Measurements from ENCODE around the gene AOC2.
"Not testable (repeated sequence)": the region's sequence is repeated elsewhere in the genome, so short reads cannot be mapped to it uniquely, and the experiment has no call there.

Gene AOC2

DNA sequence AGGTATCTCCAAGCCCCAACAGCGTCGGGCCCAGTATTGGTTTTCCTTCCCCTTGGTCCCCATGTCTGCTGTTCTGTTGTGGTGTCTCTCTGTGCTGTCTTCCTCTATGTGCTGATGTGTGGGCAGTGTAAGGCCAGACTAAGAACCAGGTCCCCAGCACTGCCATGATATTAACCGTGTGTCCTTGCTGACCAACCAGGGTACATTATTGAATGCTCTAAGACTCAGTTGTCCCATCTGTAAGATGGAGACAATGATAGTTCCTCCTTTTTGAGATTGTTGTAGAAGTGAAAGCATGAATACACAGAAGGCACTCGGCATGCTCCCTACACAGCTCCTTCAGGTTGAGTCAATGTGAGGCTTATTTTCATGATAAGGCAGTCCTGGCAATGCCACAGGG, 27.3 kb downstream of the AOC2 start:
- Histone ChIP-seq H3K4me3 (ENCODE audit: severe bottlenecking) (no peak overlapping the region), H3K27me3 (ENCODE audit: insufficient read depth, poor library complexity, severe bottlenecking) (no peaks in the 10 kb centered on the region), H3K9me3 (ENCODE audit: severe bottlenecking) (peaks cover 5% of the 10 kb centered on the region), H3K27ac (ENCODE audit: poor library complexity, severe bottlenecking) (no peak overlapping the region), H3K4me1 (ENCODE audit: insufficient read depth, poor library complexity, severe bottlenecking) (no peaks in the 10 kb centered on the region), H3K36me3 (ENCODE audit: low read depth) (no peaks in the 10 kb centered on the region)
- no peak for TF ChIP-seq CTCF (IDR thresholded peaks at IDR 0.05; ENCODE audit: poor library complexity, severe bottlenecking)
- ATAC-seq (ENCODE audit: low read depth): no peak
- DNase-seq (ENCODE audit: low spot score): no peak

DNA sequence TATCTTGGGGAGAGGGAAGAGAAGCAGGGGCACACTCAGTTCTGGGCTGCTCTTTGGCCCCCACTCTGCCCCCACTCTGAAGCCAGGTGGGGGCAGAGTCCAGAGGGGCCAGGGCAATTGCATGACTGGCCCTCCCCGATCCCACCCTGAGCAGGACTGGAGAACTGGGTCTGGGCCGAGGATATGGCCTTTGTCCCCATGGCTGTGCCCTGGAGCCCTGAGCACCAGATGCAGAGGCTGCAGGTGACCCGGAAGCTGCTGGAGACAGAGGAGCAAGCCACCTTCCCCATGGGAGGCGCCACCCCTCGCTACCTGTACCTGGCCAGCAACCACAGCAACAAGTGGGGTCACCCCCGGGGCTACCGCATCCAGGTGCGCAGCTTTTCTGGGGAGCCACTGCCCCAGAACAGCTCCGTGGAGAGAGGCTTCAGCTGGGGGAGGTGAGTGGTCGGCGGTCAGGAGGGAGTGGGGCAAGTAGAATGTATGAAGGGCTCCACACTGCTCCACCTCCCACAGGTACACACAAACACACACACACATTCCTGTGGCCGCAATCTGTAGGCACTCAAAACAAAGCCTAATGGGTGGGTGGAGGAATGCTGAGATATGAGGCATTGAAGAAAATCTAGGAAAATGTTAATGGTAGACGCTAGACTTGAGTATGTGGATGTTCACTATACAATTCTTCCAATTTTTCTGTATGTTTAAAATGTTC, 28.0 kb downstream of the AOC2 start:
- Histone ChIP-seq H3K27me3 (ENCODE audit: insufficient read depth, poor library complexity, severe bottlenecking) (no peaks in the 10 kb centered on the region), H3K27ac (ENCODE audit: poor library complexity, severe bottlenecking) (no peak overlapping the region), H3K9me3 (ENCODE audit: severe bottlenecking) (peaks cover 5% of the 10 kb centered on the region), H3K4me1 (ENCODE audit: insufficient read depth, poor library complexity, severe bottlenecking) (no peaks in the 10 kb centered on the region), H3K36me3 (ENCODE audit: low read depth) (no peaks in the 10 kb centered on the region), H3K4me3 (ENCODE audit: severe bottlenecking) (no peak overlapping the region)
- no peak for DNase-seq (ENCODE audit: low spot score)
- no peak for TF ChIP-seq CTCF (IDR thresholded peaks at IDR 0.05; ENCODE audit: poor library complexity, severe bottlenecking)
- ATAC-seq (ENCODE audit: low read depth): no peak

DNA sequence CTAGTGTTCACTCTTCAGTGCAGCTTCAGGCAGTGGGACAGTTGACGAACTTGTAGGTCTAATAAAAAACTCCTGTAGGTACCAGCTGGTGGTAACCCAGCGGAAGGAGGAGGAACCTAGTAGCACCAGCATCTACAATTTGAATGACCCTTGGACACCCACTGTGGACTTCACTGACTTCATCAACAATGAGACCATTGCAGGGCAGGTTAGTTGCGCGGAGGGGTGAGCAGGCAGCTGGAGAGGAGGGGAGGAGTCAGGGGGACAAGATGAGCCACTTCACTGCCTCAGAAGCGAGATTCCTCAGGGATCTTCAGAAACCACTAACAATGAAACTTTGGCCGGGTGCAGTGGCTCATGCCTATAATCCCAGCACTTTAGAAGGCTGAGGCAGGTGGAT, 28.9 kb downstream of the AOC2 start:
- H3K9me3 ChIP-seq (ENCODE audit: severe bottlenecking): peaks cover 5% of the 10 kb centered on the region
- no peak for TF ChIP-seq CTCF (IDR thresholded peaks at IDR 0.05; ENCODE audit: poor library complexity, severe bottlenecking)
- H3K27ac ChIP-seq (ENCODE audit: poor library complexity, severe bottlenecking): no peak overlapping the region
- no peaks in the 10 kb centered on the region for H3K27me3 ChIP-seq (ENCODE audit: insufficient read depth, poor library complexity, severe bottlenecking)
- no peaks in the 10 kb centered on the region for H3K4me1 ChIP-seq (ENCODE audit: insufficient read depth, poor library complexity, severe bottlenecking)
- no peak overlapping the region for H3K4me3 ChIP-seq (ENCODE audit: severe bottlenecking)
- no peaks in the 10 kb centered on the region for H3K36me3 ChIP-seq (ENCODE audit: low read depth)
- no peak for DNase-seq (ENCODE audit: low spot score)
- ATAC-seq (ENCODE audit: low read depth): no peak

DNA sequence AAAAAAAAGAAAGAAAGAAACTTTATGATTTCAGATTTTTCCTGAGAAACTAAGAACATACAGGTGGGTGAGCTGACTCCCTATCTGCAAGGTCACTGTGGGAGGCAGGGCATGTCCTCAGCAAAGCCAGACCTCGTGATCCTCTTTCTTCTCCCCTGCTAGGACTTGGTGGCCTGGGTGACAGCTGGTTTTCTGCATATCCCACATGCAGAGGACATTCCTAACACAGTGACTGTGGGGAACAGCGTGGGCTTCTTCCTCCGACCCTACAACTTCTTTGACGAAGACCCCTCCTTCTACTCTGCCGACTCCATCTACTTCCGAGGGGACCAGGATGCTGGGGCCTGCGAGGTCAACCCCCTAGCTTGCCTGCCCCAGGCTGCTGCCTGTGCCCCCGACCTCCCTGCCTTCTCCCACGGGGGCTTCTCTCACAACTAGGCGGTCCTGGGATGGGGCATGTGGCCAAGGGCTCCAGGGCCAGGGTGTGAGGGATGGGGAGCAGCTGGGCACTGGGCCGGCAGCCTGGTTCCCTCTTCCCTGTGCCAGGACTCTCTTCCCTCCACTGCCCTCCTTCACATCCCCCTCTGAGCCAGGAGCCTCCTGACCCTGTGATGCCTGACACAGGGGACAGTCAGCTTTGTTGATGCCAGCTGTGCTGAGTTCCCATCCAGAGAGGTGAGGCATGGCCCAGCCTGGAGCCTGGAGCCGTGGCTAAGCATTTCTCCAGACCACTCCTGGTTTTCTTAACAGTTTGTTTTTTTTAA, 29.7 kb downstream of the AOC2 start:
- ATAC-seq (ENCODE audit: low read depth); H3K4me1 ChIP-seq (ENCODE audit: insufficient read depth, poor library complexity, severe bottlenecking); DNase-seq (ENCODE audit: low spot score); H3K27ac ChIP-seq (ENCODE audit: poor library complexity, severe bottlenecking); H3K9me3 ChIP-seq (ENCODE audit: severe bottlenecking); H3K36me3 ChIP-seq (ENCODE audit: low read depth); H3K27me3 ChIP-seq (ENCODE audit: insufficient read depth, poor library complexity, severe bottlenecking); H3K4me3 ChIP-seq (ENCODE audit: severe bottlenecking): not testable (repeated sequence)

- DNase-seq (ENCODE audit: low spot score): no peak
- ATAC-seq (ENCODE audit: low read depth): no peak
- H3K36me3 ChIP-seq (ENCODE audit: low read depth): no peaks in the 10 kb centered on the region
- no peaks in the 10 kb centered on the region for H3K9me3 ChIP-seq (ENCODE audit: severe bottlenecking)
- H3K4me1 ChIP-seq (ENCODE audit: insufficient read depth, poor library complexity, severe bottlenecking): no peaks in the 10 kb centered on the region
- H3K27ac ChIP-seq (ENCODE audit: poor library complexity, severe bottlenecking): no peak overlapping the region
- TF ChIP-seq CTCF (IDR thresholded peaks at IDR 0.05; ENCODE audit: poor library complexity, severe bottlenecking): no peak
- H3K4me3 ChIP-seq (ENCODE audit: severe bottlenecking): no peak overlapping the region
- H3K27me3 ChIP-seq (ENCODE audit: insufficient read depth, poor library complexity, severe bottlenecking): no peaks in the 10 kb centered on the region
These were observed 32.7 kb downstream of the AOC2 start for GRCh38 chr17:42877037-42877436.
